ENCODE measurements around the gene LSAMP.

LSAMP gene

DNA sequence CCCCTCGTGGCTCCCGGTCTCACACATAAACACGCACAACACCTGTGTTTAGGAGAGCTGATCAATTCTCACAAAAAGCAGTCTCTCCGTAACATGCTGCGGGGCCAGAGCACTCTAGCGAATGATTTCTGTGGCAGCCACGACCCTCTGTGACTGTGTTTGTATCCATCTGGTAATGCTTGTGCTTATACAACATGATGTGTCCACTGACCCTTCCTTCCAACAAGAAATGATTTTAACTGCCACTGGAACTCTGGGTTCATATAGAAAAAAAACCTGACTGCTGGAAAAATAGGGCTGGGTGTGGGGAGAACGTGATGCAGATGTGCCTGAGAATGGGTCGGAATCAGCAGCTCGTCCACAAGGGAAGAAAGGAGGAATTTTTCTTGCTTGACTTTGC, 411.8 kb downstream of the LSAMP start:
- H3K4me3 ChIP-seq (ENCODE audit: low read depth, low read length): no peak overlapping the region
- POLR2A ChIA-PET: no interaction called here
- no peak for TF ChIP-seq CTCF (IDR thresholded peaks at IDR 0.05; ENCODE audit: insufficient read depth, low read length, missing control alignments)
- CTCF ChIA-PET: no interaction called here
- DNase-seq (ENCODE audit: low read depth, low spot score): no peak

- POLR2A ChIA-PET: no interaction called here
- TF ChIP-seq CTCF (IDR thresholded peaks at IDR 0.05; ENCODE audit: insufficient read depth, low read length, missing control alignments): no peak
- CTCF ChIA-PET: no interaction called here
- DNase-seq (ENCODE audit: low read depth, low spot score): no peak
- no peak overlapping the region for H3K4me3 ChIP-seq (ENCODE audit: low read depth, low read length)
Measured at GRCh38 chr3:116032176-116032575, 413.1 kb downstream of the LSAMP start.

DNA sequence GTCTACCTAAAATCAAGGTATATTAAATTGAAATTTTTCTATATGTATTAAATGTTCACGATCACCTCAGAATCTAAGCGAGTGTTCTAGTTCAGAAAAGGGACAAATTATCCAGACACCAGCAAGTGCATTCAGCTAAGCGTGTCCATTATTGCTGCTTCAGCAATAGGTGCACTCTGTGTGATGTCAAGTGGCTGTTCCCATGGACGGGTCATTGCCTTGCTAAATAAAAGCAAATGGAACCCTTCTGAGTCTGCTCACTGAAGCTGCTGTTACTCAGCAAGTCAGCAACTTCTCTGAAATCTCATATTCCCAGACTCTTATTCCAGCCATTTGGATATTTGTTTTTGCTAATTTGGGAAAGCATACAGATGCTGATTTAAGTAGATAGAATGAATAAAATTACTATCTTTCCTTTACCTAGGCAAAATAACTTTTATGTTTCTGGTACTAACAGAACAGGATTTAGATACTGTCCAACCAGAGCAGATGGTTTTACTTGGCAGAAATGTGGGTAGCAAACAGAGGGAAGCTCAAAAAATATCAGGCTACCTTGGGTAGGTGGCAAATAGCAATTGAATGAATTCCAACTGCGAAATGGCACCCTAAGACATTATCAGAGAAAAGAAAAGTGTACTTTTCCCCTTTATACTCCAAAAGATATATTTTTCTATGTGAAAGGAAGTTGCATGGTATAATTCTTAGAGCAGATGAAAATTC, 415.0 kb downstream of the LSAMP start:
- no peak for DNase-seq (ENCODE audit: low read depth, low spot score)
- no peak for TF ChIP-seq CTCF (IDR thresholded peaks at IDR 0.05; ENCODE audit: insufficient read depth, low read length, missing control alignments)
- H3K4me3 ChIP-seq (ENCODE audit: low read depth, low read length): no peak overlapping the region
- POLR2A ChIA-PET: no interaction called here
- CTCF ChIA-PET: no interaction called here

- no peak for DNase-seq (ENCODE audit: low read depth, low spot score)
- TF ChIP-seq CTCF (IDR thresholded peaks at IDR 0.05; ENCODE audit: insufficient read depth, low read length, missing control alignments): no peak
- ChIA-PET POLR2A (no interaction called here), CTCF (interaction anchor here (0.6 to 1.0 kb wide), 2 partner anchors 10 to 11 kb away, joined by 3 read pairs; no protein-coding TSS in a partner anchor)
- H3K4me3 ChIP-seq (ENCODE audit: low read depth, low read length): no peak overlapping the region
Measured at GRCh38 chr3:116029266-116029665, 416.0 kb downstream of the LSAMP start.

DNA sequence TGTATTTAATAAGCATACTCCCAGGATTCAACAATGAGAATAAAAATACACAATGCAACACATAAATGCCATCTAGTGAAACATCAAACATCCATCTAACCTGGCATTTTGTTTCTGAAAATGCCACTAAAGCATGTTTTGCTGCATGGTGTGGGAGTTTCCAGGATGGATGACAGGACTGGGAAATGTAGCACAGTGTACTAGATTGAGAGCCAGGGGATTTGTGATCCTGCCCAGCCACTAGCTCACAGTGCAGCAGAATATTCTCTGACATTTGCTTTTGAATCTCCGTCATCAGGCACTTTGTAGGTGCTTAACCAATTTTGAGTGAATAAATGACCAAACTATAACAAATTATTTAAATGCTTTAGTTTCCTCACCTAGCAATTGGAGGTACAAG, 417.1 kb downstream of the LSAMP start:
- DNase-seq (ENCODE audit: low read depth, low spot score): no peak
- H3K4me3 ChIP-seq (ENCODE audit: low read depth, low read length): no peak overlapping the region
- no peak for TF ChIP-seq CTCF (IDR thresholded peaks at IDR 0.05; ENCODE audit: insufficient read depth, low read length, missing control alignments)
- POLR2A ChIA-PET: no interaction called here
- CTCF ChIA-PET: interaction anchor here (1.0 kb wide), 1 partner anchor 12 kb away, joined by 3 read pairs; no protein-coding TSS in a partner anchor

- no peak for DNase-seq (ENCODE audit: low read depth, low spot score)
- TF ChIP-seq CTCF (IDR thresholded peaks at IDR 0.05; ENCODE audit: insufficient read depth, low read length, missing control alignments): no peak
- CTCF ChIA-PET: interaction anchor here (1.0 kb wide), 1 partner anchor 19 kb away, joined by 3 read pairs; no protein-coding TSS in a partner anchor
- POLR2A ChIA-PET: interaction anchor here (0.8 kb wide), 1 partner anchor 16 kb away, joined by 3 read pairs; no protein-coding TSS in a partner anchor
- H3K4me3 ChIP-seq (ENCODE audit: low read depth, low read length): no peak overlapping the region
Measured at GRCh38 chr3:116020989-116021388, 424.3 kb downstream of the LSAMP start.
